ENCODE measurements around the gene AP1G1.
"Not testable (repeated sequence)": the region's sequence is repeated elsewhere in the genome, so short reads cannot be mapped to it uniquely, and the experiment has no call there.

The AP1G1 gene

GRCh38 chr16:71693164-71693563 is 115.5 kb downstream of the AP1G1 start:
- DNase-seq = no peak

DNA sequence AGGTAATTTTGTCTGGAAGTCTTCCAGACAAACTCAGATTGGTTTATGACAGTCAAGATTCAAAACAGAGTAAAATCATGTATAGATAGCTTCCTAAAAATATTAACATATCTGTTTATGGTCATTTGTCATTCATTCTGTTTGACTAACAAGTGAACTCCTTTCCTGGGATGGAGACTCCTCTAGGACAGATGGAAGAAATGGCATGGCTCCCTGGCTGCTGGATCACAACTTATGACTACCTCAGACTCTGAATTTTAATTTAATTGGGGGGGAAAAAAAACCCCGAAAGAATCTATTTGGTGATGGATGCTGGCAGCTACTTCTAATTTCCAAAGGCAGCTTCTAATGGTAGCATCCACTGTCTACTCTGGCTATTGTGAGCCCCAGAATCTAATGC is 118.7 kb downstream of the AP1G1 start:
- DNase-seq = no peak

GRCh38 chr16:71687861-71688260 is 120.8 kb downstream of the AP1G1 start:
- DNase-seq = no peak

GRCh38 chr16:71684280-71684679 is 124.4 kb downstream of the AP1G1 start:
- not testable (repeated sequence) for DNase-seq

GRCh38 chr16:71681360-71681759 is 127.3 kb downstream of the AP1G1 start:
- DNase-seq = no peak

All from activated naive CD4-positive, alpha-beta T cell treated with anti-CD3 and anti-CD28 coated beads, Interleukin-2, amount 50 U/mL, for 16 hours (primary cell).